Measurements from ENCODE around the gene FTCD. TPM values are rescaled to one million over a fixed set of nuclear protein-coding genes. Genes with fewer than 3 reads are reported as not detected.

Gene FTCD
- total and polyA plus RNA-seq, 10 donors, result 0.35 to 2.8 (median 0.81) TPM; not detected in 5

- H3K36me3 ChIP-seq, result peaks cover 0 to 52% (median 14%) of the 10 kb centered on the region in 6 donors
- intact Hi-C loops (cut with DNase I; ENCODE audit: low total_unique reads), result no loop called here
These were observed 27.9 kb downstream of the FTCD start for GRCh38 chr21:46127239-46128105.

DNA sequence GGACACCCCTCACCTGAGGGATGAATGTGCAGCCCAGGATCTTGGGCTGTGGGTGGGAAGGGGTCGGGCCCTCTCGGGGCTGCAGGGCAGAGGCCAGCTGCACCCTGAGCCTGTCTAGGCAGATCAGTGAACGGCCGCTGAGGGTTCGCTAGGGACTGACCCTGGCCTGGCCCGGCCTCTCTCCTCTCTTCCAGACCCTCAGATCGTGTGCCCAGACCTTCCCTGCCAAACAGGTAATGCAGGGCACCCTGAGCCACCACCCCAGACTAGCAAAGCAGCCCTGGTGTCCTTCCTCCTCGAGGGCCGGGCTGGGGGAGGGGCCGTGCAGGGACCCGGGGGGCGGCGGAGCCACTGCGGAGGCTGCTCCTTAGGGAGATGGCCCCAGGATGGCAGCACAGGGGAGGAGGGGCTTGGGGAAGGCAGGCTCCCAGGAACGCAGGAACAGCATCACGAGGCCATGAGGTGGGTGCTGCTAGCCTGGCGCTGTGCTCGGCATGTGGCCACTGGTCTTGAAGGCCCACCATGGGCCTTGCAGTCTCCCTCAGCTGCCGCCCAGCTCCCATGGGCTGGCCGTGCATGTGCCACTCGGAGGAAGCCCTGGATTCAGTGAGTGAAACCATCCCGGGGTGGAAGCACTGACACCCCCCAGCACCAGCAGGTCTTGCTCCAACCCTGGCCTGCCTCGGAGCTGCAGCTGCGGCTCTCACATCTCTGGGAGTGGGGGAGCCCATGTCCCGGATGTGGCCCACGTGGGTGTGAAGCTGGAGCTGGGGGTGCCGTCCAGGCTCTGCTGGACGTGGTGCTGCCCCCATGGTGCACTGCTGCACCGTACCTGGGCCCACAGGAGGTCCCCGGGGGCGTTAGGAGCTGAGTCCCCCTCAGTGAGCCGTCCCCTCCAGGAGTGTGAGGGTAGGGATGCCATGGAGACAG is 28.8 kb downstream of the FTCD start:
- peaks cover 0 to 9% (median 0%) of the 10 kb centered on the region in 6 donors for H3K4me1 ChIP-seq
- 88 to 92% (median 89%) methylated on average over 8 to 32 of the region's 32 CpGs for WGBS, 5 donors
- intact Hi-C loops (cut with DNase I; ENCODE audit: low total_unique reads), result no loop called here
- H3K36me3 ChIP-seq, result peaks cover 0 to 61% (median 17%) of the 10 kb centered on the region in 6 donors
- H3K27me3 ChIP-seq (replicated peaks in 1 of 7), result no peaks in the 10 kb centered on the region
- H3K4me3 ChIP-seq, result no peak overlapping the region
- peak; percentile 71 for DNase-seq
- no peak overlapping the region for H3K27ac ChIP-seq
- no peaks in the 10 kb centered on the region for H3K9me3 ChIP-seq
- peak in 1 of 3 donors; percentile 2 for TF ChIP-seq POLR2AphosphoS5 (IDR thresholded peaks at IDR 0.05)
- TF ChIP-seq CTCF (IDR thresholded peaks at IDR 0.05 in 8 of 11, conservative IDR thresholded peaks at IDR 0.05 in 3 of 11), result no peak

More at GRCh38 chr21:46127239-46128105, 27.9 kb downstream of the FTCD start:
- H3K4me3 ChIP-seq, result no peak overlapping the region
- no peaks in the 10 kb centered on the region for H3K9me3 ChIP-seq
- H3K27me3 ChIP-seq (replicated peaks in 1 of 7), result no peaks in the 10 kb centered on the region
- TF ChIP-seq POLR2A (IDR thresholded peaks at IDR 0.05) (no peak), CTCF (IDR thresholded peaks at IDR 0.05 in 8 of 11, conservative IDR thresholded peaks at IDR 0.05 in 3 of 11) (no peak), POLR2AphosphoS5 (IDR thresholded peaks at IDR 0.05) (no peak)
- no peak overlapping the region for H3K27ac ChIP-seq
- 75 to 92% (median 87%) methylated on average over 35 to 40 of the region's 40 CpGs for WGBS, 5 donors
- peak; percentile 67 for DNase-seq
- peaks cover 0 to 9% (median 0%) of the 10 kb centered on the region in 6 donors for H3K4me1 ChIP-seq

GRCh38 chr21:46125846-46126301 is 29.5 kb downstream of the FTCD start:
- intact Hi-C loops (cut with DNase I; ENCODE audit: low total_unique reads), result no loop called here
- TF ChIP-seq POLR2AphosphoS5 (IDR thresholded peaks at IDR 0.05), result peak in 2 of 3 donors; percentile 7 to 28
- no peak for TF ChIP-seq CTCF (IDR thresholded peaks at IDR 0.05 in 8 of 11, conservative IDR thresholded peaks at IDR 0.05 in 3 of 11)
- no peaks in the 10 kb centered on the region for H3K27me3 ChIP-seq (replicated peaks in 1 of 7)
- DNase-seq, result no peak
- peaks cover 0 to 68% (median 18%) of the 10 kb centered on the region in 6 donors for H3K36me3 ChIP-seq
- H3K27ac ChIP-seq, result no peak overlapping the region
- H3K9me3 ChIP-seq, result no peaks in the 10 kb centered on the region
- H3K4me3 ChIP-seq, result no peak overlapping the region
- 86 to 94% (median 90%) methylated on average over 40 to 47 of the region's 47 CpGs for WGBS, 5 donors
- peaks cover 0 to 9% (median 0%) of the 10 kb centered on the region in 6 donors for H3K4me1 ChIP-seq
